ENCODE data around the gene DHDDS. TPM values are rescaled to one million over a fixed set of nuclear protein-coding genes. Genes with fewer than 3 reads are reported as not detected.

Gene DHDDS
- total RNA-seq, 2 experiments from 2014 or later = 51.3 to 52.2 TPM

- CTCF ChIA-PET = interaction anchor here (0.9 to 2.0 kb wide), 2 partner anchors 17 to 179 kb away, joined by 4 to 10 read pairs; no protein-coding TSS in a partner anchor
- POLR2A ChIA-PET = no interaction called here
Observed at GRCh38 chr1:26412180-26412840, 19.8 kb upstream of the DHDDS start.

GRCh38 chr1:26413031-26413430, 19.1 kb upstream of the DHDDS start:
- ChIA-PET CTCF (interaction anchor here (0.9 to 2.0 kb wide), 2 partner anchors 18 to 180 kb away, joined by 4 to 10 read pairs; no protein-coding TSS in a partner anchor), POLR2A (no interaction called here)

- POLR2A ChIA-PET = interaction anchor here (0.6 to 0.8 kb wide), 3 partner anchors 28 to 909 kb away, joined by 3 to 9 read pairs (median 3); no protein-coding TSS in a partner anchor
Observed at GRCh38 chr1:26417111-26417759, 14.9 kb upstream of the DHDDS start.

GRCh38 chr1:26418865-26419349, 13.2 kb upstream of the DHDDS start:
- POLR2A ChIA-PET = no interaction called here
- CTCF ChIA-PET = interaction anchor here (1.0 to 2.3 kb wide), 3 partner anchors 13 to 98 kb away, joined by 3 to 13 read pairs (median 4); partner anchors contain the start of gene DHDDS

More at GRCh38 chr1:26417111-26417759, 14.9 kb upstream of the DHDDS start:
- CTCF ChIA-PET = interaction anchor here (0.6 to 2.3 kb wide), 34 partner anchors 8 to 381 kb away, joined by 3 to 13 read pairs (median 5); partner anchors contain the start of genes CD52 and DHDDS

- POLR2A ChIA-PET = no interaction called here
- CTCF ChIA-PET = interaction anchor here (0.6 to 1.0 kb wide), 2 partner anchors 13 to 19 kb away, joined by 3 to 4 read pairs; partner anchors contain the start of gene DHDDS
Observed at GRCh38 chr1:26419494-26419893, 12.6 kb upstream of the DHDDS start.

GRCh38 chr1:26429721-26430120, 2.4 kb upstream of the DHDDS start:
- POLR2A ChIA-PET = interaction anchor here (0.6 kb wide), 1 partner anchor 42 kb away, joined by 3 read pairs; the partner anchor contains the start of gene HMGN2
- CTCF ChIA-PET = no interaction called here

GRCh38 chr1:26432793-26433192, 672 bp downstream of the DHDDS start:
- CTCF ChIA-PET = interaction anchor here (0.7 to 1.7 kb wide), 7 partner anchors 13 to 396 kb away, joined by 3 to 13 read pairs (median 4); partner anchors contain the start of genes CEP85 and SH3BGRL3
- POLR2A ChIA-PET = interaction anchor here (0.7 to 1.1 kb wide), 4 partner anchors 39 to 263 kb away, joined by 3 to 5 read pairs (median 4); partner anchors contain the start of genes HMGN2 and ZNF593

- CTCF ChIA-PET = interaction anchor here (0.6 kb wide), 1 partner anchor 67 kb away, joined by 3 read pairs; no protein-coding TSS in a partner anchor
Observed at GRCh38 chr1:26434161-26434752, 2.1 kb downstream of the DHDDS start.

GRCh38 chr1:26438041-26438440, 5.9 kb downstream of the DHDDS start:
- CTCF ChIA-PET = interaction anchor here (1.7 kb wide), 1 partner anchor 11 kb away, joined by 3 read pairs; no protein-coding TSS in a partner anchor
- POLR2A ChIA-PET = no interaction called here

More at GRCh38 chr1:26434161-26434752, 2.1 kb downstream of the DHDDS start:
- POLR2A ChIA-PET = interaction anchor here (0.5 kb wide), 1 partner anchor 1825 kb away, joined by 4 read pairs; no protein-coding TSS in a partner anchor

- CTCF ChIA-PET = no interaction called here
- POLR2A ChIA-PET = no interaction called here
Observed at GRCh38 chr1:26440259-26440658, 8.1 kb downstream of the DHDDS start.

- POLR2A ChIA-PET = no interaction called here
- CTCF ChIA-PET = no interaction called here
Observed at GRCh38 chr1:26449868-26450267, 17.7 kb downstream of the DHDDS start.

- ChIA-PET POLR2A (no interaction called here), CTCF (no interaction called here)
Observed at GRCh38 chr1:26450908-26451307, 18.8 kb downstream of the DHDDS start.

GRCh38 chr1:26452459-26453183, 20.5 kb downstream of the DHDDS start:
- ChIA-PET POLR2A (no interaction called here), CTCF (no interaction called here)

GRCh38 chr1:26459148-26459547, 27.0 kb downstream of the DHDDS start:
- ChIA-PET POLR2A (no interaction called here), CTCF (interaction anchor here (0.9 kb wide), 1 partner anchor 11 kb away, joined by 3 read pairs; no protein-coding TSS in a partner anchor)

GRCh38 chr1:26459573-26460031, 27.5 kb downstream of the DHDDS start:
- ChIA-PET POLR2A (no interaction called here), CTCF (interaction anchor here (0.9 kb wide), 1 partner anchor 11 kb away, joined by 3 read pairs; no protein-coding TSS in a partner anchor)

GRCh38 chr1:26468911-26469310, 36.8 kb downstream of the DHDDS start:
- ChIA-PET POLR2A (no interaction called here), CTCF (interaction anchor here (1.4 to 1.6 kb wide), 2 partner anchors 8 to 150 kb away, joined by 5 read pairs; partner anchors contain the start of gene CD52)

GRCh38 chr1:26469558-26469957, 37.4 kb downstream of the DHDDS start:
- CTCF ChIA-PET = interaction anchor here (0.8 to 2.3 kb wide), 6 partner anchors 8 to 151 kb away, joined by 3 to 8 read pairs (median 4); partner anchors contain the start of gene CD52

GRCh38 chr1:26470878-26471497, 38.9 kb downstream of the DHDDS start:
- CTCF ChIA-PET = interaction anchor here (1.0 to 2.8 kb wide), 7 partner anchors 12 to 107 kb away, joined by 3 to 11 read pairs (median 5); no protein-coding TSS in a partner anchor
- POLR2A ChIA-PET = interaction anchor here (0.6 to 2.2 kb wide), 3 partner anchors 10 to 76 kb away, joined by 3 to 16 read pairs (median 3); no protein-coding TSS in a partner anchor

More at GRCh38 chr1:26469558-26469957, 37.4 kb downstream of the DHDDS start:
- POLR2A ChIA-PET = interaction anchor here (1.1 kb wide), 1 partner anchor 14 kb away, joined by 3 read pairs; no protein-coding TSS in a partner anchor
